Measurements from ENCODE around the gene MTSS2. TPM values are rescaled to one million over a fixed set of nuclear protein-coding genes. Genes with fewer than 3 reads are reported as not detected.

Gene MTSS2
- total RNA-seq, 1 donor from 2014 or later: 32.8 TPM

GRCh38 chr16:70699696-70700095 lies 13.8 kb upstream of the MTSS2 start:
- ATAC-seq: peak; percentile 15

DNA sequence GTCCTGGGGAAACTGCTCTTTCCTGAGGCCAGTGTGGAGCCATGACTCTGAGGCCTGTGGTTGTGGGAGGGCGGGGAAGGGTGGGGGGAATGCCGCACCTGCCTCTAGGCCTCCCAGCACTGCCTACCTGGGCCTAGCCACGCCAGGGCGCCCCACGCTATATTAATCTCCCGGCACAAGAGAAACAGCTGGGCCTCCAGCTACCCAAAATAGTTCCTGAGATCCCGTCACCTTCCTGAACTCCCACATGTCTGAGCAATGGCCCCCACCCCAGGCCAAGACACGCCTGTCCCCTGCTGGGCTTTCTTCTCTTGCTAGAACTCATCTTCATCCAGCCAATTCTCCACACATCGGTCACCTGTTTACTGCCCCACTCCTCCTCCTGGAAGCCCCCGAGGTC lies 13.0 kb upstream of the MTSS2 start:
- no peak for ATAC-seq

- ATAC-seq: no peak
These were observed 11.8 kb upstream of the MTSS2 start for GRCh38 chr16:70697594-70698170.

GRCh38 chr16:70696952-70697593 lies 11.2 kb upstream of the MTSS2 start:
- peak; percentile 84 for ATAC-seq

- ATAC-seq: no peak
These were observed 10.5 kb upstream of the MTSS2 start for GRCh38 chr16:70696355-70696754.

GRCh38 chr16:70695331-70696070 lies 9.6 kb upstream of the MTSS2 start:
- no peak for ATAC-seq

- ATAC-seq: no peak
These were observed 9.0 kb upstream of the MTSS2 start for GRCh38 chr16:70694868-70695218.

GRCh38 chr16:70694088-70694867 lies 8.4 kb upstream of the MTSS2 start:
- ATAC-seq: peak; percentile 35

- no peak for ATAC-seq
These were observed 7.2 kb upstream of the MTSS2 start for GRCh38 chr16:70692873-70693671.

DNA sequence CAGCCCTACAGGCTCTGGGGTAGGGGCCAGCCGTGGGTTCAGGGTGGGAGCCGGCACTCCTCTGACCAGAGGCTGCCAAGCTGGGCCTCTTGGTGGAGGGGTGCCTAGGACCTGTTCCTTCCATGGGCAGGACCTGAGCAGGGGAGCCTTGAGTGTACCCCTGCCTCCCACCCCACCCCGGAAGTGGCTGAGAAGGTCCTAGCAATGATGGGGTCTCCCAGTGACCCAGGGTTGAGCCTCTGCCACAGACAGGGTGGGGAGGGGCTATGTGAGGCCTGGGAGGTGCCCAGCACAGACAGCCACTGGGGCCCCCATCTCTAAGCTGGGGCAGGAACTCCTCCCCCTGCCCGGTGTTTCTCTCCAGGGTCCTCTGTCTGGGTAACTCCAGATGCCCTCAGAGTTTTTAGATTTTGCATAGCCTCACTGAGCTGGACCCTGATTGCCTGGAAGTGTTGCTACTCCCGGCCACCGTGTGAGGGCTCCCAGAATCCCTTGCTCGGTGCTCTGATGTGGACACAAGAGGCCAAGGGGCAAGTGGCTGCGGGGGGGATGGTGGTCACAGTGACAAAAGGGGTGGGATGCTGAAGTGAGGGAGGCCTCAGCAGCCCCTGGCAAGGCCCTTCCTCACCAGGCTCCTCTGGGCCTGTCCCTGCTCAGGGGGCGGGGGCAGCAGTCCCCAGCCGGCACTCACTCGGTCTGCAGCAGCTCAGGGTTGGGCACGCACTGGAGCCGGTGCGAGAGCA lies 6.4 kb upstream of the MTSS2 start:
- ATAC-seq: no peak

DNA sequence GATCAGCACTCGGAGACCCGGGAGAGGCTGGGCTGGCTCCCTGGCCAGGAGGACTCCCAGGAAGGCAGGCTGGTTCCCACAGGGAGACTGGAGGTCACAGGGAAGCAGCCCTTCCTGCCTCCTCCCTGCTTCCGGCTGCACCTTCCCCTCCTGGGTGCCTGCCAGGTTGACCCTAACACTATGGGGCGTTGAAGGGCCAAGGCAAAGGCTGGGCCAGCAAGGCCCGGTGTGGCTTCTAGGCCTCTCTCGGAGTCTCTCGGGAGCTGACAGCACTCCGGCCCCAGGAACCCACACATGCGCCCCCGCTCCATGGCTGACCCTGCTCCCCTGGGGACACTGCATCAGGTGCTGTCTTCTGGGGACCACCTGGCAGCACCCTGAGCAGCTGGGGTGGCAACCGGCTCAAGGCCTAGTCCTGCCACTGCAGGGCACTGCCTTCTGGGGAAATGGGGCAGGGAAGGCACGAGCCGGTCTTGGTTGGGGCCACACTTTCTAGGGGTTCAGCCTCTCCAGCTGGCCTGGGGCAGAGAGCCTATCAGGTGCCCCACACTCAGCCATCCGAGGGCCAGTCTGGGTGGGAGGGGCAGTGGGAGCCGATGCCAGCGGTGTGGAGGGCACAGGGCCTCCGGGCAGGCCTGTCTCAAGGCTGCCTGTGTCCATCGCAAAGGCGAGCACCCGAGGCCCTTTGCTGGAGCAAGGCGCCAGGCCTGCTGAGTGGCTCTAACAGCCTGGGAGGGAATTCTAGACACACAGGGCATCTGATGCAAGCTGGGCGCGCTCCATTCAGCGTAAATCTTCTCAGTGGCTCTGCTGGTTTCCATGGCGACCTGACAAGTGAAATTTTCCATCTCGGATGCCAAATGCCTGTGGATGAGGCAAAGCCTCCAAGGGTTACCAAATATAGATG lies 5.6 kb upstream of the MTSS2 start:
- no peak for ATAC-seq

DNA sequence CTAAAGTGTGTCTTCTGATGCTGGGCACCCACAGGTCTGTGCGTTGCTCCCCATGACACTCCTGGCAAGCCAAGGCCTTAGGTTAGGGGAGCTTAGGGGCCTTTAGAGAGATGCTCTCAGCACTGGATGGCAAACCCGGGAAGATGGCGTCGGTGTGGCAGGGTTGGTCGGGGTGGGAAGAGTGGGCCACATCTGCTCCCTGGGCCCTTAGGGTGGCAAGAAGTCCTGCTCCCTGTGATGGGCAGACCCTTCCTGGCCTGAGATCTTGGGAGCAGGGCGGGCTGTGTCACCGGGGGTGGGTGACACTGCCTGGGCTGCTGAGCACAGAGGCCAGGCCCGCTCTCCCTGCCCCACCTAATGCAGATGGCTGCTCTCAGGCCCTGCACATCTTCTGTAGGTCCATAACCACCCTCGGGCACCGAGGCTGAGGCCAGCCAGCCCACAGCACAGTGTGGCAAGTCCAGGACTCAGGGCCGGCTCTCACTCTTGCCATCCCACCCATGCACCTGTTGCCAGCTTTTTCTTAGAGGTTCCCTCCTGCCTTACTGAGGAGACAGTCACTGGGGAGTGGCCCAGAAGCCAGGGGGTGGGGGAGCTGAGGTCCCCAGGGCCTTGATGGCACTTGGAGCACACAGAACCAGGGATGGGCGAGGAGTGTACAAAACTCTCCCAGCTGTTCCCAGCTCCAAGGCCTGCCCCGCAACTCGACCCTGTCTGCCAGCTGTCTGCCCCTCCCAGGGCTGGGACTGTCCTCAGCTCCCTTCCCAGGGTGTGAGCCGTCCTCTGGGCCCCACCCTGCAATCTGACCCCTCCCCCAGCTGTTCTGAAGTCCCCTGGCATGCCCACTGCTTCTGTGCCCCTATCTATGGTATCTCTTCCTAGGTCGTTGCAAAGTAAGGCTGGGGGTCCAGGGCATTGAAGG lies 4.4 kb upstream of the MTSS2 start:
- no peak for ATAC-seq

- ATAC-seq: peak; percentile 62
These were observed 3.4 kb upstream of the MTSS2 start for GRCh38 chr16:70689035-70689969.

DNA sequence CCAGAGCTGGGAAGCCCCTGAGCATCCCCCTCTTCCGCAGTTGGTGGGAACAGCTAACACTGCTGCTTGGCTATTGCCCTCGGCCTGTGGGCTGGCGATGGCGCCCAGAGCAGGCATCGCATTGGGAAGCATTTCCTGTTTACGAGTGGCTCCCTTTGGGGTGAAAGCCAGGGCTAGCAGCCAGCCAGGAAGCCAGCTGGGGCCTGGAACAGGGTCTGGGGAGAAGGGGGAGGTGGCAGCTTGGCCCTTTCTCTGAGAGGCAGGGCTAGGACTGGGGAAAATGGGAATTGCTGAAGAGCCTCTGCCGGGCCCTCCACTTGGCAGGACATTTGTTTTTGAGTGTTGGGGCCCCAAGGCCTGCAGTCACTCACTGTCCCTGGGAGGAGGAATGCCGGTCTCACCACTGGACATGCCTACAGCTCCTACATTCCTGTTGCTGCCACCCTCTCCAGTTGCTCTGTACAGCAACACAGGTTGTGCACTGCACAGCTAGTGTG lies 2.4 kb upstream of the MTSS2 start:
- ATAC-seq: no peak

- no peak for ATAC-seq
These were observed 1.9 kb upstream of the MTSS2 start for GRCh38 chr16:70687671-70688245.

DNA sequence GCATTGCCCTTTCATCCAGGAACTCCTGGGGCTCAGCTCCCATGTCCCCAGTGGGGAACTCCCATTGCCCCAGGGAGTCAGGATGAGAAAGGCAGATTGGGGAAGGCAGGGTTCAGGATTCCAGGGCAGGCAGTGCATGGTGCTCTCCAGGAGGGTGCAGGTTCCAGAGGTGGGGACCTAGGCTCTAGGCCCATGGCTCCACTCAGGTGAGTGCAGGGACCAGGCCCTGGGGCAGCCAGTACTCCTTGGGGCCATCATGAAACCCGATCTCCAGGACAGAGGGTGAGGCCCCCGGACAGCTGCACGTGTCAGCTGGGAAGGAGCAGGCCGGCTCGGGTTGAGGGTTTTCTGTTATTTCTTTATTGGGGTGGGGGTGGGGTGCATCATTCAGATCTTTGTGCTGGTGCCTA lies 1.3 kb upstream of the MTSS2 start:
- ATAC-seq: no peak

DNA sequence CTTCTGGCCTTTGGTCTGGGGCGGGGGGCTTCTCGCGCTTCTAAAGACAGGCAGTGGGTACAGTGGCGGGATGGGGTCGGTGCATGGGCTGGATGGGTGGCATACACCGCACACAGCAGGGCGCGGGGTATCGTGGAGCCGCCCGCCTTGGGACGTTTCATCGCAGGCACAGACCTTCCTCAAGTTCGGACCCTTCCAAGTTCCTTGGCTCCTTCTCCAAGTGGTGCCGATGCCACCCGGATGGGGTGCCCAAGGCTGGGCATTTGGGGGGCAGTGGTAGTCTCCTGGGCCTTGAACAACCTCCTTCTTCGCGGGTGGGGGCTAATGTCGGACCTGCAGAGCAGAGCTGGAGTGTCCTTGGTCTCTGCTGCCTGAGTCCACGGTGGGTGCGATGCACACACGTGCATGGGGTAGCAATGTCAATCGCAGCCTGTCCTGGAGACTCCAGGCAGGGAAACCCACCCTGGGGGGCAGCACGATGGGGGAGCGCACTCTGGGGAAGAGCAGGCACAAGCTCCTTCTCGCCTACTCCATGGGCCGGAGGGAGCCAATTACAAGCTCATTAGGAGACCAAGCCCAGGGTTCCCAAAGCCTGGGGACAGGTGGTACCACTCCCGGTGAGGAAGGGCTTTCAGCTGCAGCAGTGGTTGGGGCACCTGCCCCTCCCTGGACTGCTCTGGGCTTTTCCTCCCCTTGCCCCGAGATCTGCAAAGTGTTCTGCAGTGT lies 686 bp upstream of the MTSS2 start:
- ATAC-seq: no peak
